MM.1S (cell line): ENCODE results near the gene C3.

Source experiments
- DNase-seq: peaks from one replicate; pipeline ENCODE4 v3.0.0-alpha.2; 2015
- H2AFZ ChIP-seq: fragments of 300-600 bp; sonication (generic); 2 replicates; pipeline ENCODE4 v1.6.0; 2016; ENCODE audit warnings: antibody characterized with exemption, low read length
- H3F3A ChIP-seq: fragments of 300-600 bp; sonication (generic); 2 replicates; pipeline ENCODE4 v1.6.1; 2016; ENCODE audit warnings: mild to moderate bottlenecking, antibody characterized with exemption, low read length, moderate library complexity, mixed read lengths; ENCODE audit not compliant: insufficient read depth
- H3K27ac ChIP-seq: fragments of 300-600 bp; sonication (generic); 2 replicates; pipeline ENCODE4 v1.5.1; 2016; ENCODE audit warnings: mild to moderate bottlenecking, low read length
- H3K27me3 ChIP-seq: fragments of 300-600 bp; sonication (generic); replicated peaks from 2 replicates; pipeline ENCODE4 v1.6.0; 2016; ENCODE audit warnings: low read length; ENCODE audit not compliant: insufficient read depth
- H3K36me3 ChIP-seq: fragments of 300-600 bp; sonication (generic); replicated peaks from 2 replicates; pipeline ENCODE4 v1.6.1; 2016; ENCODE audit warnings: mild to moderate bottlenecking, low read length, mixed read lengths; ENCODE audit not compliant: insufficient read depth
- H3K4me1 ChIP-seq: fragments of 300-600 bp; sonication (generic); 2 replicates; pipeline ENCODE4 v1.6.1; 2016; ENCODE audit warnings: low read length, mixed read lengths
- H3K4me2 ChIP-seq: fragments of 300-600 bp; sonication (generic); 2 replicates; pipeline ENCODE4 v1.6.0; 2016; ENCODE audit warnings: low read depth, low read length
- H3K4me3 ChIP-seq: fragments of 300-600 bp; sonication (generic); 2 replicates; pipeline ENCODE4 v1.5.1; 2016; ENCODE audit warnings: low read length, mixed read lengths
- H3K79me2 ChIP-seq: fragments of 300-600 bp; sonication (generic); 2 replicates; pipeline ENCODE4 v1.6.1; 2016; ENCODE audit warnings: mixed run types, low read length, mixed read lengths
- H3K9ac ChIP-seq: fragments of 300-600 bp; sonication (generic); 2 replicates; pipeline ENCODE4 v1.6.1; 2016; ENCODE audit warnings: low read length, mixed read lengths
- H3K9me2 ChIP-seq: fragments of 300-600 bp; sonication (generic); replicated peaks from 2 replicates; pipeline ENCODE4 v1.6.1; 2016; ENCODE audit warnings: mild to moderate bottlenecking, low read length, mixed read lengths; ENCODE audit not compliant: insufficient read depth
- H3K9me3 ChIP-seq: fragments of 300-600 bp; sonication (generic); replicated peaks from 2 replicates; pipeline ENCODE4 v1.6.1; 2016; ENCODE audit warnings: mild to moderate bottlenecking, low read length, mixed read lengths; ENCODE audit not compliant: insufficient read depth
- H4K20me1 ChIP-seq: fragments of 300-600 bp; sonication (generic); 2 replicates; pipeline ENCODE4 v1.6.1; 2016; ENCODE audit warnings: mild to moderate bottlenecking, low read length, moderate library complexity, mixed read lengths; ENCODE audit not compliant: insufficient read depth
- EZH2 ChIP-seq: fragments of 300-600 bp; sonication (generic); optimal IDR thresholded peaks from 2 replicates; pipeline ENCODE3; 2017; ENCODE audit warnings: low read depth, mild to moderate bottlenecking, antibody characterized with exemption, low read length, mixed read lengths
- EZH2phosphoT487 ChIP-seq: fragments of 300-600 bp; sonication (generic); IDR thresholded peaks from 2 replicates; pipeline ENCODE4 v1.6.1; 2018; ENCODE audit warnings: antibody characterized with exemption, low read length
- TF ChIP-seq, protein P1 (sequence below): fragments of 300-600 bp; sonication (generic); IDR thresholded peaks from 2 replicates; pipeline ENCODE4 v1.5.1; 2016; ENCODE audit warnings: antibody characterized with exemption, low read length, mixed read lengths

Gene C3

DNA sequence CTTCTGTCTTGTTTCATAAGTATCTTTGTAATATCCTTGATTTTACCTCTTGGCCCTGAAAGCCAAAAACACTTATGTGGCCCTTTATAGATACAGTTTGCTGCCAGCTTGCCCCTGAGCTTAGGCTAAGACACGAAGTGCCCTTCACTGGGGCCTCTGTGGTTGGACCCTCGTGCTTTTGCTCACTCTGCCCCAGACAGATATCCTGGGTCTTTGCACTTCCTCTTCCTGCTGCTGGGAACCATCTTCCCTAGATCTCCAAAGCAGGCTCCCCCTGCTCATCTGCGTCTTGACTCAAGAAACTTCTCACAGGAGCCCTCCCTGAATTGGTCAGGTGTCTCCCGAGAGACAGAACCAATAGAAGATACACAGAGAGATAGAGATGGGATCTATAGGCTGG is 48.5 kb downstream of the C3 start:
- H3K36me3 ChIP-seq = no peaks in the 10 kb centered on the region
- H3K4me2 ChIP-seq = no peak overlapping the region
- H3K9me3 ChIP-seq = no peaks in the 10 kb centered on the region
- no peak overlapping the region for H3K9ac ChIP-seq
- DNase-seq = no peak
- peaks cover 19% of the 10 kb centered on the region for H3F3A ChIP-seq
- no peak overlapping the region for H3K27ac ChIP-seq
- H3K79me2 ChIP-seq = no peaks in the 10 kb centered on the region
- peaks cover 22% of the 10 kb centered on the region for H3K4me1 ChIP-seq
- no peaks in the 10 kb centered on the region for H4K20me1 ChIP-seq
- H3K27me3 ChIP-seq = no peaks in the 10 kb centered on the region
- H3K9me2 ChIP-seq = no peaks in the 10 kb centered on the region
- no peak for TF ChIP-seq EZH2phosphoT487
- TF ChIP-seq, protein P1, sequence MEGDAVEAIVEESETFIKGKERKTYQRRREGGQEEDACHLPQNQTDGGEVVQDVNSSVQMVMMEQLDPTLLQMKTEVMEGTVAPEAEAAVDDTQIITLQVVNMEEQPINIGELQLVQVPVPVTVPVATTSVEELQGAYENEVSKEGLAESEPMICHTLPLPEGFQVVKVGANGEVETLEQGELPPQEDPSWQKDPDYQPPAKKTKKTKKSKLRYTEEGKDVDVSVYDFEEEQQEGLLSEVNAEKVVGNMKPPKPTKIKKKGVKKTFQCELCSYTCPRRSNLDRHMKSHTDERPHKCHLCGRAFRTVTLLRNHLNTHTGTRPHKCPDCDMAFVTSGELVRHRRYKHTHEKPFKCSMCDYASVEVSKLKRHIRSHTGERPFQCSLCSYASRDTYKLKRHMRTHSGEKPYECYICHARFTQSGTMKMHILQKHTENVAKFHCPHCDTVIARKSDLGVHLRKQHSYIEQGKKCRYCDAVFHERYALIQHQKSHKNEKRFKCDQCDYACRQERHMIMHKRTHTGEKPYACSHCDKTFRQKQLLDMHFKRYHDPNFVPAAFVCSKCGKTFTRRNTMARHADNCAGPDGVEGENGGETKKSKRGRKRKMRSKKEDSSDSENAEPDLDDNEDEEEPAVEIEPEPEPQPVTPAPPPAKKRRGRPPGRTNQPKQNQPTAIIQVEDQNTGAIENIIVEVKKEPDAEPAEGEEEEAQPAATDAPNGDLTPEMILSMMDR = no peak
- no peak for TF ChIP-seq EZH2
- H2AFZ ChIP-seq = no peak overlapping the region
- no peak overlapping the region for H3K4me3 ChIP-seq

DNA sequence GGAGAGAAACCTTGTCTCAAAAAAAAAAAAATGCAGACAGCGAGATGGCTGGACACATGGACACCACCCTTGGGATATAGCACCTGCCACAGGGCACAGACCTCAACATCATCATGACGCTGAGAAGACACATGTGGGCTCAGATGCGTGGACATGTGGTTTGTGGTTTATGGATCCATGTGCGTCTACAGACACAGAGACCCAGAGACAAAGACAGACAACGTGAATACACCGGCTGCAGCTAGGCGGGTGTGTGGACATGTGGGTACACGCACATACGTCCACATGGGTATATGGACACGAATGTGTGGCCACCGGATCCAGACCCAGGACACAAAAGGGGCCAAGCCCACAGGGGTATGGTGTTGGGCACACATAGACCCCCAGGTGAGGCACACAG is 51.8 kb downstream of the C3 start:
- Histone ChIP-seq H3K9me3 (no peaks in the 10 kb centered on the region), H3K4me1 (peaks cover 12% of the 10 kb centered on the region), H3K27me3 (peaks cover 4% of the 10 kb centered on the region; the same call in 1 of the 2 replicates), H3K79me2 (no peaks in the 10 kb centered on the region), H3K9ac (no peak overlapping the region), H3K27ac (no peak overlapping the region), H3K9me2 (no peaks in the 10 kb centered on the region), H2AFZ (no peak overlapping the region), H3K4me3 (no peak overlapping the region), H3K4me2 (no peak overlapping the region), H3F3A (peaks cover 10% of the 10 kb centered on the region), H3K36me3 (no peaks in the 10 kb centered on the region), H4K20me1 (no peaks in the 10 kb centered on the region)
- TF ChIP-seq, protein P1 = no peak
- TF ChIP-seq EZH2phosphoT487 (no peak), EZH2 (no peak)
- DNase-seq = no peak

DNA sequence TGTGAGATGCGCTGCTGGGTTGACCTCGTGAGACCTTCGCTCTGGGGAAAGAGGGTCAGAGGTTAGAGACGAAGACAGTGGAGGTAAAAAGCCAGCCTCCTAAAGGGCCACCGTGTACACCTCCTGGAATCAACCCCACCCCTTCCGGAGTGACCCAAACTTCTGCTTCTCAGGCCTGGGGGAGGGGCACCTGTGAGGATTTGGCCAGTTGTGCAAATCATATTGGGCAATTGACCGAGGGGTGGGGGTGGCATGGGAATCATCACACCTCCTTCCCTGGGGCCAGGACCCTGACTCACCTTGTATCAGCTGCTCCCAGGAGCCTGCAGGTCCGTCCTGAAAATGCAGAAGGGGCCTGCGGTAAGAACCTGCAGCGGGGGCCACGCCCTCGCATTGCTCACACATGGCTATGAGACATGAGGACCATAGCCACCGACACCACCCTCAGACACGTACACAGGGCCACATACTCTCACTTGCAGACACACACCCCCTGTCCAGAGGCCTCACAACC is 53.3 kb downstream of the C3 start:
- H3K36me3 ChIP-seq = no peaks in the 10 kb centered on the region
- peaks cover 10% of the 10 kb centered on the region for H3F3A ChIP-seq
- H3K27ac ChIP-seq = no peak overlapping the region
- no peak for DNase-seq
- H4K20me1 ChIP-seq = no peaks in the 10 kb centered on the region
- no peak overlapping the region for H2AFZ ChIP-seq
- TF ChIP-seq EZH2phosphoT487 (no peak), EZH2 (no peak)
- TF ChIP-seq, protein P1 = no peak
- no peak overlapping the region for H3K4me2 ChIP-seq
- no peak overlapping the region for H3K4me3 ChIP-seq
- H3K9me3 ChIP-seq = no peaks in the 10 kb centered on the region
- no peaks in the 10 kb centered on the region for H3K9me2 ChIP-seq
- H3K9ac ChIP-seq = no peak overlapping the region
- peaks cover 9% of the 10 kb centered on the region for H3K4me1 ChIP-seq
- no peaks in the 10 kb centered on the region for H3K79me2 ChIP-seq
- peaks cover 10% of the 10 kb centered on the region for H3K27me3 ChIP-seq
